Renal cortex interstitium (tissue), 11 donors: ENCODE results near the gene CSRNP3. TPM values are rescaled to one million over a fixed set of nuclear protein-coding genes. Genes with fewer than 3 reads are reported as not detected.
A peak's percentile ranks its signal among the peaks of the same experiment; 100 is the strongest.

Experiments
- DNase-seq, 11 donors: peaks; one replicate each; pipeline ENCODE4 v3.0.0-alpha.2; 2013; ENCODE audit warnings: low read depth in 9 of 11, low spot score in 4 of 11; ENCODE audit errors: extremely low read depth in 1 of 11
- polyA plus RNA-seq, 3 donors: library from polyadenylated mRNA; unstranded; fragments of 120-200 nt; gene quantifications; one replicate each; pipeline ENCODE4 v1.2.1, GENCODE V29; 2013; ENCODE audit not compliant: insufficient read length in 3 of 3

CSRNP3 gene
- polyA plus RNA-seq, 3 donors = 9.5 to 10.5 (median 9.9) TPM

DNA sequence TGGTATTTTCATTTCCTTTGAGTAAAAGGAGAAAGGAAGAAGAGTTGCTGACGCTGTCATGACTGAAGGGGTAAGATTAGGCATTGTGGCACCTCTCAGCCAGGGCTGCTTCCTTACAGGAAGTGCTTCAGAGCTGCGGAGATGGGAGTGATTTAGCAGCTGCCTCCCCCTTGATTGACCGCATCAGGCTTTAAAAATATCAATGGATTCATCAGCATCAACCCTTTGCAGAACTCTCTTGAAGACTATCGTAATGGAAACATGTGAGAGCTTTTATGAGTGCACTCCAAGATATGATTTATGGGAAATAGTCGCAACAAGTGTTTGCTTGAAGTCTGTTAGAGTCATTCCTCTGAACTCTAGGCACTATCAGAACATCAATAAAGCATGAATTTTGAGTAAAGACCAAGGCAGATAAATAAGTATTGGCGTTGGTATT lies 141.1 kb downstream of the CSRNP3 start:
- DNase-seq = no peak

DNA sequence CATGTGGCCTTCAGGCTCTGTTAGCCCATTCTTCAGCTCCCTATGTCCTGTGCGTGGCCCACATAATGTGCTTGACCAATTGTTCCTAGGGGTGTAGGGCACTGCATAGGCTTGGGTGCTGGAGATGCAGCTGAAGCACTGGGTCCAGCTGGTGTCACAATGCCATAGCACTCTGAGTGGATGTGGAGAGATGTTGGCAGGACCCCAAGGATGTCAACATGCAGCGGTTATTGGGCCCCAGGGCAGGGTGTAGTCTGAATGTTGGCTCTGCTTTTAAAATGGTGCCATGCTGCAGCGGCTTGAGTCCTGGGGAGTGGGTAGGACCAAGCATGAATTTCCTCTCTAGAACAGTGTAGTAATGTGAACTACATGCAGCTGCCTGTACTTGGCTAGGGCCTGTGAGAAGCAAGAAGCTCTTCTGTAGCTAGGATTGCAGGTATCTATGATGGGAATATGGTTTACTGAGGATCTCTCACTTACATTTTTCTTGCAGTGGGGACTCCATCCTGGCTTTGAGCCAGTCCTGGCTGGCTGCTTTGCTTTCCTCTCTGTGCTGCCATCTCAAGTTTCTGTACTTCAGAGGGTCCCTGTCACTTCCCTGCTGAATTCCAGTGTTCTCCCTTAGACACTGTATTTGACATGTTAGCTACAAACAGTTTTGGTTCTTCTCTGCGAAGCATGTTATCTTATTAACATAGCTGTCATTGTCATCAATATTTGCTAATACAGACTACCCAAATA lies 148.4 kb downstream of the CSRNP3 start:
- no peak for DNase-seq

DNA sequence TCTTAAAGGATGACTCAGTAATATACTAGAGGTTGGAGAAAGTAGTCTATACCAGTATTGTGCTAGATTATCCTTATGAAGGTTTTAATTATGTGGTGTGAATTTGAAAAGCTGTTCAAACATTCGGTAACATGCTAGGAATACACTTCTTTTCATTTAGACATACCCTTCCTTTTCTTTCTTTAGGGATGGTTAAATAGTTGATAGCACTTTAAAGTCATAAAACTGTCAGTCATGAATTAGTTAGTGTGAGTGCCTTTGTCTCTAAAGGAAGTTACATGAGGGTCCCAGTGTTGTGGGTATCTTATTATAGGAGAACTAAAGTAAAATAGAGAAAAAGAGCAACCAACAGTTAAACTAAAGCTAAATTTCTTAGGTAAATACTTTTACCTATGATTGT lies 149.3 kb downstream of the CSRNP3 start:
- no peak for DNase-seq

- no peak for DNase-seq
These were observed 151.6 kb downstream of the CSRNP3 start for GRCh38 chr2:165621086-165621560.

GRCh38 chr2:165623161-165623560 lies 153.7 kb downstream of the CSRNP3 start:
- DNase-seq = no peak

DNA sequence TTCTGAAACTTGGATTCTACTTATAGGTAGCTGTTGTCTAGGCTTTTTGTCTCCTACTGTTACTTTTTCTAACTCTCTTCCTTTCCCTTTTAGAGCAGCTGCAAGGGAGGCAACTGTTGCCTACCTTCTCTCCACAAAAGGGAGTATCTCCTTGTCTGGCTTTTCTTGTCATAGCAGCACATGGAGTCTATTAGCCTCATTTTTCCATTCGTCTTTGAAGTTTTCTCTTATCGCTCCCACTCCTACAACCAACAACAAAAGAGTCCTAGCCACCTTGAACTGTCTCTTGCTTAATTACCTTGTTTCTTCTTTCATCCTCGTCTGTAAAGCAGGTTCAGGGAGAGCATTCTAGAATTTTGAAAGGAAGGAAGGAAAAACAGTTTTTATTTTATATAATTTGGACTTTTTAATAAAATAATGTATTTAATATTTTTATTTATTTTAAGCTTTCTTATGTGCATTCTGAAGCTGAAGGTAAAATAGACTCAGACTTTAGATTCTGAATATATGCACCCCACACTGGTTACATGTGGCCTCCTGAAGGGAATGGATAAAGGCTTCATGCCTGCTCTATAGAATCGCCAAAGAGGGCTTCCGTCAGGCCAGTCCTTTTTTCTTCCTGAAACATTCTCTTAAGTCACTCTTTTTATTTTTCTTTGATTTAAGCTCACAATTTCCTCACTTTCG lies 154.4 kb downstream of the CSRNP3 start:
- DNase-seq = no peak

DNA sequence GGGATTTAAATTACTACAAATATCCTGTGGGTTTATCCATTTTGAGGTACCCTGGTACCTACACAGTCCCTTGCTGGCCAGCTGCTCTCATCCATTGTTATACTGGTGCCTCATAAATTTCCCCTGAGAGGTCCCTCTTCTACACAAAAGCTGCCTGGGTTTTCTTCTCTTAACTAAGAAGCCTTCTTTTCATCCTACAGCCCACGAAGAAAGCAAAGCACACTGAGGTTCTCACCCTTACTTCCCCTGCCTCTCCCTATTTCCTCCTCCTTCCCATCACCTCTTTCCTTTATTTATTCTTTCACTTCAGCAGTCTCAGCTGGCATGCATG lies 154.9 kb downstream of the CSRNP3 start:
- DNase-seq = no peak

DNA sequence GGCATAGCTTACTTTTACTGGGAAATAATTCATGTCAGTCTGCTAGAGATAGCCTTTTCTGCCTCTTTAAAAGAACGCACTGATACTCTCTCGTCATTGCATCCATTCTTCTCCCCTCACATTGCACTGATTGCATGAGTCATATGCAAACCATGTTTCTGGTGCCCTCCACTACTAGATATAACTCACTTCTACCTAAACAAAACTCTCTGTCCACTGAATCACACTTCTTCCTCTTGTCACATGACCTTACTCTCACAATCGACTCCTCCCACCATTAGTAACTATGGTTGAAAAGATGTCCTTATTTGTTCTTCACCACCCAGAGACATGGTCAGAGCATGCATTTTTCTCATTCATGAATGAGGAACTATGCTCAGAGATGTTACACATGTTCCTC lies 158.0 kb downstream of the CSRNP3 start:
- no peak for DNase-seq

- no peak for DNase-seq
These were observed 160.3 kb downstream of the CSRNP3 start for GRCh38 chr2:165629776-165630175.

DNA sequence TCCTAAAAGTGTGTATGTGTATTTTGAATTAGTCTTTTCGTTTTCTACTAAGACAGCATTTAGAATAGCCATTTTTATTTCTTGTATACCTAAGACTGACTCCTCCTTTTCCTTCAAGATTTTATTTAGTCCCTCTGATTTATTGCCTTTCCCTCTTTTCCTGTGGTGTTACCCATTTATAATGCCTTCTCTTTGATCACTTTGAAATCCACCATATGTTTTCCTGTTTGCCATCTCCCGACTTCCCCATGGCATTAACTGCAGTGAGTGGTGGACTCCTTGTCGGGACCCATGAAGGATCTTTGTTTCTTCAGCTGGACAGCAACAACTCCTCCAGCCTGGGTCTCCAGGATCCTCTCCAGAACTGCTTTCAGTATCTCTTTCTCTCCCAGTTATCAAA lies 160.7 kb downstream of the CSRNP3 start:
- no peak for DNase-seq

- no peak for DNase-seq
These were observed 161.6 kb downstream of the CSRNP3 start for GRCh38 chr2:165631089-165631488.

- no peak for DNase-seq
These were observed 163.1 kb downstream of the CSRNP3 start for GRCh38 chr2:165632594-165632993.

GRCh38 chr2:165633431-165633830 lies 163.9 kb downstream of the CSRNP3 start:
- DNase-seq = no peak

GRCh38 chr2:165634282-165634681 lies 164.8 kb downstream of the CSRNP3 start:
- no peak for DNase-seq

- DNase-seq = peak in 7 of 11 donors; percentile 26 to 46 (median 33)
These were observed 165.4 kb downstream of the CSRNP3 start for GRCh38 chr2:165634855-165635254.

DNA sequence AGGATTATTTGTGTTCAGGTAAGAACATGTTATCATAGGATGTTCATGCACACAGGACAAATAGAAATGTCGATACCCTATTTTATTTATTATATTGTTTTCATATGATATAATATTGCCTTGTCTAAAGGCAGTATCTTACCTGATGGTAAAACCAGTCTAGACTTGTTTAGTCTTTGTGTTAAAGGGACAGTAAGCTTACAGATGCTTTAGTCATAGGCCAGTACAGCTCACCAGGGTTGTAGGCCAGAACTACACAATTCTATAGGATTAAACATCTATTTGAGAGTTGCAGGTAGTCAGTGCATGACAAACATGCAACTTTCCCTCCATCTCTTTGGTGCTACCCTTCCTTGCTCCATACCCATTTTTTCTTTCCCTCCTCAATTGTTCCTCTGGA lies 166.0 kb downstream of the CSRNP3 start:
- no peak for DNase-seq

GRCh38 chr2:165636959-165637358 lies 167.5 kb downstream of the CSRNP3 start:
- no peak for DNase-seq

DNA sequence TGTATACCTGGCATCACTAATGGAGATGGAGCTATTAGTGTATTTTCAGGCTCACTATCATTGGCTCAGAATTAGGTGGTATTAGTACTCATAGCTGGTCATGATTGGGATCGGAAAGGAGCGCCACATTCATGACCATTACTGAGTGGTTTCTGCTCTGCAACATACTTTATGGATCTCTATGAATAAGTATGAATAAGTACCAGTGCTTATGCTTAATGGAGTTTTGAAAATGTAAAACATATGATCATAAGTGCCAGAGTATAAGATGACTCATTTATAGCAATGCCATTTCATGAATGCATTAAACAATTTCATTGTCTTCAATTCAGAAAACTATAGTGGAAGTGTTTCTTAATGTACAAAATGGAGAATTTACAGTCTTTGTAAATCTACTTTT lies 167.9 kb downstream of the CSRNP3 start:
- DNase-seq = no peak

DNA sequence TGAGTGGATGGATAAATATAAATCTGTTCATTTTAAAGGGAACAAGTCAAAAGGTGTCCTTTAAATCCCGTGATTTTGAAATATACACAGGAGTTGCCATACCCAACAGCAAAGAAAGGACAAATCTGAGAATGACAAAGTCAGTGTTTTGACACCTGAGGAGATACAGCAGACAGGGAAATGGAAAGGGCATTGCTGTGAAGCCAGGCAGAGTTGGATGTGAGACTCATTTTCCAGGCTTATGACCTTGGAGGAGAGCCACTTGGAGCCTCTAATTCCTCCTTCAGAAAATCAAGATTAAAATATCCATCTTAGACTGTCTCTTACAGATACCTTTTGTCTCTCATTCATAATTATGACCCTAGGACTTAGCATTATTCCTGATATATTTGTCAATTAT lies 170.0 kb downstream of the CSRNP3 start:
- DNase-seq = no peak

- no peak for DNase-seq
These were observed 170.9 kb downstream of the CSRNP3 start for GRCh38 chr2:165640247-165640929.
